ENCODE measurements around the gene RAD51B.

RAD51B gene

GRCh38 chr14:68770553-68771286 is 951.1 kb downstream of the RAD51B start:
- in situ Hi-C loops (cut with HindIII; ENCODE audit: low pct_unique_long_range_greater_than_20kb, low sequenced_read_pairs) = no loop called here
- TF ChIP-seq JUND (IDR thresholded peaks at IDR 0.05; ENCODE audit: low read depth) = no peak
- DNase-seq (ENCODE audit: low read depth in 1 of 2, low spot score in 1 of 2) = no peak

- no peak for DNase-seq (ENCODE audit: low read depth in 1 of 2, low spot score in 1 of 2)
- in situ Hi-C loops (cut with HindIII; ENCODE audit: low pct_unique_long_range_greater_than_20kb, low sequenced_read_pairs) = no loop called here
- TF ChIP-seq JUND (IDR thresholded peaks at IDR 0.05; ENCODE audit: low read depth) = no peak
These were observed 952.1 kb downstream of the RAD51B start for GRCh38 chr14:68771631-68772030.

DNA sequence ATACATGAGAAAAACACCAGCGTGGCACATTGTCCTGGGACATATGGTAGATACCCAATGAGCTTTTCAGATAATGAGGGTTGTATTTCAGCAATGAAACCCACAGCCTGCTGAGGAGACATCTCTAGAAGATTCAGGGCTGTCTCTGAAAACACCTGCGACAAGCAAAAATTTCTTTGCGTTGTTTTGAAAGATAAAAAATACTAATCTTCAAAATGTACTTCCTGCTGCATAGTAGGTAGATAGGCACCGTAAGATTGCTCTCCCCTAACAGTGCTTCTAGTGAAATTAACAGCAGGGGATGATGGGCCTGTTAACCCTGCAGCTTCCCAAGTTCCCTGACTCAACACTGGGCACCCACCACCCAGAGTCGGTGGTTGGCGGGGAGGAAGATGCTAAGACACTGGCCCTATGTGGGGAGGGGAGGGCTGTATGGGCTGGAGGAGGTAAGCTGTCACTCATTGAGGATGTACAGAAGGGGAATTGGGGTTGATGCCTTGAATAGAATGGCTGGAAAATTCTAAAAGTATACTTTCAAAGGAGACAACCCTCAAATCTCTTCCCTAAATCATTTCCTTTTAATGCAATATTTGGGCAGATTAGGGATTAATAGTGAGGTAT is 953.3 kb downstream of the RAD51B start:
- TF ChIP-seq JUND (IDR thresholded peaks at IDR 0.05; ENCODE audit: low read depth) = no peak
- no peak for DNase-seq (ENCODE audit: low read depth in 1 of 2, low spot score in 1 of 2)
- in situ Hi-C loops (cut with HindIII; ENCODE audit: low pct_unique_long_range_greater_than_20kb, low sequenced_read_pairs) = no loop called here

- DNase-seq (ENCODE audit: low read depth in 1 of 2, low spot score in 1 of 2) = peak; percentile 50 to 100
- no peak; the same call in none of the 2 replicates for TF ChIP-seq JUND (IDR thresholded peaks at IDR 0.05; ENCODE audit: low read depth)
- in situ Hi-C loops (cut with HindIII; ENCODE audit: low pct_unique_long_range_greater_than_20kb, low sequenced_read_pairs) = no loop called here
These were observed 955.4 kb downstream of the RAD51B start for GRCh38 chr14:68774771-68775613.

- DNase-seq (ENCODE audit: low read depth in 1 of 2, low spot score in 1 of 2) = peak in 1 of 2 experiments; percentile 64
- no peak for TF ChIP-seq JUND (IDR thresholded peaks at IDR 0.05; ENCODE audit: low read depth)
- in situ Hi-C loops (cut with HindIII; ENCODE audit: low pct_unique_long_range_greater_than_20kb, low sequenced_read_pairs) = no loop called here
These were observed 956.1 kb downstream of the RAD51B start for GRCh38 chr14:68775614-68776126.

- no peak for TF ChIP-seq JUND (IDR thresholded peaks at IDR 0.05; ENCODE audit: low read depth)
- no peak for DNase-seq (ENCODE audit: low read depth in 1 of 2, low spot score in 1 of 2)
- in situ Hi-C loops (cut with HindIII; ENCODE audit: low pct_unique_long_range_greater_than_20kb, low sequenced_read_pairs) = no loop called here
These were observed 958.1 kb downstream of the RAD51B start for GRCh38 chr14:68777644-68778043.

All from T47D (cell line).